Measurements from ENCODE around the gene HOXC11.

Gene HOXC11

DNA sequence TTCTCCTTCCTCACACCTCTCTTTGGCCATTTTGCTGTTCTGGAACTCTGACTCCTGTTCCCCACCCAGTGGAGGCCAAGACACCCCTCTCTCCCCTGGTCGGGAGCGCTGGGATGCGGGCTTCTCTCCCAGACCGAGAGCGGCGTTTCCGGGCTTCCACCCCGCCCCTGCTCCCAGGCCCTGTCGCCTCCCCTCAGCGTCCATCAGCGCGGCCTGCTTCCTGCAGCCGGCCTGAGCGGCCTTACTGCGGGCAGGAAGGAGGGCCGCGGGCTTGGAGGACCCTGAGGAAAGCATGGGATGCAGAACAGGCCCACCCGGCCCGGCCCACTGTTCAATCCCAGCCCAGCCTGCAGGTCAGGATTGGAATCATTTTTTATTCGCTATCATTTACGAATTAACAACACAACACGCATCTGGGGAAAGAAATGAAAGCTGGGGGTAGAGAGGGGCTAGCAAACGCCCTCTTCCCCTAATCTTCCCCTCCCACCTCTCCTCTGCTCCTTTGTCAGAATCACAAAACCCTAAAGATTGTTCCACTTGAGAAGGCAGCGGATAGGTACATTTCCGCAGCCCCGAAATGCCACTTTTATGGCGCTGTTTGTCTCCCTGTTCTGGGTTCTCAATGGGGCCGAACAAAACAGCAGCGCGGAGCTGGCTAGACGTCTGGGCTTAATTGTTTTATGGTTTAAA lies 32.1 kb downstream of the HOXC11 start:
- no peak for TF ChIP-seq ZFX (IDR thresholded peaks at IDR 0.05; ENCODE audit: borderline replicate concordance)
- TF ChIP-seq, protein P1, sequence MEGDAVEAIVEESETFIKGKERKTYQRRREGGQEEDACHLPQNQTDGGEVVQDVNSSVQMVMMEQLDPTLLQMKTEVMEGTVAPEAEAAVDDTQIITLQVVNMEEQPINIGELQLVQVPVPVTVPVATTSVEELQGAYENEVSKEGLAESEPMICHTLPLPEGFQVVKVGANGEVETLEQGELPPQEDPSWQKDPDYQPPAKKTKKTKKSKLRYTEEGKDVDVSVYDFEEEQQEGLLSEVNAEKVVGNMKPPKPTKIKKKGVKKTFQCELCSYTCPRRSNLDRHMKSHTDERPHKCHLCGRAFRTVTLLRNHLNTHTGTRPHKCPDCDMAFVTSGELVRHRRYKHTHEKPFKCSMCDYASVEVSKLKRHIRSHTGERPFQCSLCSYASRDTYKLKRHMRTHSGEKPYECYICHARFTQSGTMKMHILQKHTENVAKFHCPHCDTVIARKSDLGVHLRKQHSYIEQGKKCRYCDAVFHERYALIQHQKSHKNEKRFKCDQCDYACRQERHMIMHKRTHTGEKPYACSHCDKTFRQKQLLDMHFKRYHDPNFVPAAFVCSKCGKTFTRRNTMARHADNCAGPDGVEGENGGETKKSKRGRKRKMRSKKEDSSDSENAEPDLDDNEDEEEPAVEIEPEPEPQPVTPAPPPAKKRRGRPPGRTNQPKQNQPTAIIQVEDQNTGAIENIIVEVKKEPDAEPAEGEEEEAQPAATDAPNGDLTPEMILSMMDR (IDR thresholded peaks at IDR 0.05), result no peak
- no peak overlapping the region for H3K27ac ChIP-seq

DNA sequence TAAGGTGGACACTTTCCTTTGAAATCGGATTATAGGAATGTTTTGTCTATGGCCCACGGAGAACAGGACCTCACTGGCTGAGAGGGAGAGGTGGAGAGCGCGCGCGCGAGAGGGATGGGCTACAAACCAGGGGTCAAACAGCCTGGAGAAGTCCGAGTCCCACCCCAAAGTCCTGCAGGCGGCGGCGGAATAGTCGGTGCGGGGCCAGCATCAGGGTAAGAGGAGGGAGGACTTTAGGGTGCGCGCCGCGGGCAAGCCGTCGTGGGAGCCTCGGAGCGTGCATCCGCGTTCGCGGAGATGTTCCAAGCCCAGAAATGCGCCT lies 32.6 kb downstream of the HOXC11 start:
- no peak for TF ChIP-seq ZFX (IDR thresholded peaks at IDR 0.05; ENCODE audit: borderline replicate concordance)
- TF ChIP-seq, protein P1 (IDR thresholded peaks at IDR 0.05), result no peak
- H3K27ac ChIP-seq, result no peak overlapping the region

DNA sequence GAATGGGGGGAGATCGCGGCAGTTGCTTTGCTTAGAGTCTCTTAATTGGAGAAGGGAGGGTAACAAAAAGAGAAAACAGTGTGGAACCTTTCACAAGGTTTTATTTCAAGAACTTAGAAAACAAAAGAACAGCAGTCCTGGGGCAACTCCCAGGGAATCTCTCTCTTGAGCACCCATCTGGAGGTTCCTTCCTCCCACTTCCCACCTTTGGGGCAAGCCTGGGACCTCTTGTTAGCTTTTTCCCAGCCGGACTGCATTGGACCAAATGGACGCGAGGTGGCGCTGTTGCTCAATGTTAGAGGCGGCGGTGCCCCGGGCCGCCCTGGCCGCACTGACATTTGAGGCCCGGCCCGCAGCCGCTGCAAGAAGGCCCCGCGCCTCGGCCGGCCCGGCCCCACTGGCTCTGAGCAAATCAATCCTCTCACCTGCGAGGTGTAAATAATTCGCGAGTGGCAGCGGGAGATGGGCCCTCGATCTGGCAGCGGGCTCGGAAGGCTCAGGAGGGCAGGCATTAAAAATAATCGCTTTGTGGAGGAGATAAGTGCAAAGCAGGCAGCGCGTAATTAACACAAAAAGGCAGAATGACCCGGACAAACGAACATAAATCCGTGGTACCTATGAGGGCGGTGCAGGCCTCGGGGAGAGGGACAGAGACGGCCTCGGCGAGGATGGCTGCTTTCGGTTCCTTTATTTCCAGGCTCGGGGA lies 33.1 kb downstream of the HOXC11 start:
- TF ChIP-seq ZFX (IDR thresholded peaks at IDR 0.05; ENCODE audit: borderline replicate concordance), result no peak
- TF ChIP-seq, protein P1 (IDR thresholded peaks at IDR 0.05), result peak; percentile 97

DNA sequence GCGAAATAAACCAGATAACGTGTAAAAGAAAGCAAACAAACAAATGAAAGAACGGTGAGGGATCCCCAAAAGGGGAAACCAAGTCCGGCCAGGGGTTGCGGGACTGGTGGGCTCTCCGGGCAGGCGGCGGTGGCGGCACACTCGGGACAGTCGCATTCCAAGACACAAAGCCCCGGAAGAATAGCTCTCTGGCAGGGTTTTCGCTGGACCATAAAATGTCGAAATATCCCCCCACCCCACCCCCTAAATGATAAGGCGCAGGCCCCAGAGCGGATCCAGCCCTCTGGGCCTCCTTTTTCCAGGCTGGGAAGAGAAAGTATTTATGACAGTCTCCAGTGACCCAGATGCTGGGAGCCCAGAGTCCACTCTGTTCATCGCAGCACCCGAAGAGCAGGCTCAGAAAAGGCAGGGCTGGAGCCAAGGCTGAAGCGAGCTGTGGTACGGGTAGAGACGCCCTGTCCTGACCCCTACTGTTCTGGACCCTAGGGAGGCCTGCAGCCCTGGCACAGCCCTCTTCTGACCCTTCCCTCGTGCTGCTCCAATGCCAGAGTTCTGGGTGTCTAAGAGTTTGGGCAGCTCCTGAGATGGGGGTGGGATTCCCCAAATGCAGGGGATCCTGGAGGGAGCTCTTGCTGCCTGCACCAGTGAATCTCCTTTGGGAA lies 33.8 kb downstream of the HOXC11 start:
- no peak for TF ChIP-seq ZFX (IDR thresholded peaks at IDR 0.05; ENCODE audit: borderline replicate concordance)
- TF ChIP-seq, protein P1 (IDR thresholded peaks at IDR 0.05), result no peak
- H3K27ac ChIP-seq, result no peak overlapping the region

More for the DNA sequence above, 33.1 kb downstream of the HOXC11 start:
- H3K27ac ChIP-seq, result no peak overlapping the region

DNA sequence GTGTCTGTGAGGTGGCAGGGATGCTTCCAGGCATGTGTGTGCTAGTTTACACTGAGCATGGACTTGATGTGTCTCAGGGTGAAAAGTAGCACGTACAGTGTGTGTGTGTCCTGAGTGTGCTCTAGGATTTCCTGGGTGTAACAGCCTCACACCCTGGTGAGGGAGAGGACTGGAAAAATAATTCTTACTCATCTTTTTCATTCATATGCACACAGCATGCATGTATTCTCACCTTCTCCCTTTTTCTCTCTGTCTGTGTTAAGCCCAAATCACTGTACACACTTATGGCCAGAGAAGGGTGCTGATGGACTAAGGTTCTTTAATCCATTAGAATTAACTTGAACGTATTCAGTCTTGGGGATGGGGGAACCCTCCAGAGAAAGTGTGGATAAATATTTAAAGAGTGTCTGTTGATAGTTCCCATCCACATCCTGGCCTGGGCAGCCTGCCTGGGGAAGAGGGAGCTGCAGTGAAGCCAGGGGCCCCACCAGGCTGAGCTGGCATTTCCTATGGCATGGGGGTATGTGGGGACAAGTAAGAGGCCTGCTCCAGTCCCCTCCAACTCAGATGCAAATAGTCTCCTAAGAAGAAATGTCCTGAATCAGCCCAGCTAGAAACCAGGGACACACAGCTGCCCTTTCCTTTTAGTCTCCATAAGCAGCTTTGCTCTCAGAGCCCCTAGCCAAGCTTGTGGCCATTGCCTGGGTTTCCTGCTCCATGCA lies 34.8 kb downstream of the HOXC11 start:
- no peak overlapping the region for H3K27ac ChIP-seq
- TF ChIP-seq, protein P1 (IDR thresholded peaks at IDR 0.05), result no peak
- TF ChIP-seq ZFX (IDR thresholded peaks at IDR 0.05; ENCODE audit: borderline replicate concordance), result no peak

DNA sequence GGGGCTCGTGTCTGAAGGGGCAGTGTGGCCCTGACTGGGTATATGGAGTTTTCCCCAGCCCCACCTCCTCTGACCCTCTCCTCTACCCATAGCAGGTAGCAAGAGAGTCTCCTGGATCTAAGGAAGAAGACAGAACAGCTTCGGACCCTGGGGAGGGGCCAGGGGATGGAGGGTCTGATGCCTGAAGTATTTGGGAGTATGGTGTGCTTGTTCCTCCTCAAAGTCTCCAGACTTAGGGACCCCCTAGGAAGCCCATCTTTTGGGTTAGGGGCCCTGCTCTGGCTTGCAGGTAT lies 35.3 kb downstream of the HOXC11 start:
- TF ChIP-seq, protein P1 (IDR thresholded peaks at IDR 0.05), result no peak
- TF ChIP-seq ZFX (IDR thresholded peaks at IDR 0.05; ENCODE audit: borderline replicate concordance), result no peak
- H3K27ac ChIP-seq, result no peak overlapping the region
